K562 (cell line): ENCODE measurements around the gene CAPZA1. TPM values are rescaled to one million over a fixed set of nuclear protein-coding genes. Genes with fewer than 3 reads are reported as not detected.
A peak's percentile ranks its signal among the peaks of the same experiment; 100 is the strongest.

ENCODE experiments used
- ADNP ChIP-seq: fragments of 200-800 bp; sonication (Bioruptor generic); IDR thresholded peaks from 2 replicates; pipeline ENCODE4 v1.6.1; 2016; ENCODE audit warnings: missing genetic modification characterization, missing compliant biosample characterization
- CREM ChIP-seq: IDR thresholded peaks from 2 replicates; pipeline ENCODE4 v1.6.1; 2014; ENCODE audit warnings: antibody characterized with exemption, low read depth
- ESRRA ChIP-seq: fragments of 450-650 bp; IDR thresholded peaks from 2 replicates; pipeline ENCODE4 v1.6.1; 2014; ENCODE audit warnings: low read depth, mild to moderate bottlenecking, moderate library complexity, borderline replicate concordance
- ETV1 ChIP-seq: fragments of 450-650 bp; conservative IDR thresholded peaks from 2 replicates; pipeline ENCODE4 v1.6.1; 2016; ENCODE audit warnings: missing genetic modification characterization, control low read depth, low read depth, missing compliant biosample characterization
- KLF10 ChIP-seq: fragments of 250-450 bp; sonication (Bioruptor Pico); IDR thresholded peaks from 2 replicates; pipeline ENCODE4 v1.6.1; 2021; ENCODE audit warnings: matching md5 sums
- KLF16 ChIP-seq: IDR thresholded peaks from 2 replicates; pipeline ENCODE4 v1.6.1; 2016; ENCODE audit warnings: antibody characterized with exemption
- PHF21A ChIP-seq: fragments of 450-650 bp; IDR thresholded peaks from 2 replicates; pipeline ENCODE4 v1.6.1; 2017; ENCODE audit warnings: low read depth, borderline replicate concordance
- POLR2AphosphoS2 ChIP-seq: IDR thresholded peaks from 2 replicates; pipeline ENCODE4 v1.6.1; 2012; ENCODE audit warnings: low read length, improper control_type of control experiment
- PPARD ChIP-seq: fragments of 250-450 bp; sonication (Bioruptor Pico); IDR thresholded peaks from 2 replicates; pipeline ENCODE4 v1.8.0; 2022; ENCODE audit warnings: inconsistent platforms, mild to moderate bottlenecking, moderate library complexity
- RHOXF2B ChIP-seq: fragments of 250-450 bp; sonication (Bioruptor Pico); conservative IDR thresholded peaks from 2 replicates; pipeline ENCODE4 v1.5.1; 2021
- RNF2 ChIP-seq: sonication (generic); IDR thresholded peaks from 2 replicates; pipeline ENCODE4 v1.6.1; 2016
- SNAPC5 ChIP-seq: fragments of 250-450 bp; sonication (Bioruptor Pico); IDR thresholded peaks from 2 replicates; pipeline ENCODE4 v1.8.0; 2021; ENCODE audit warnings: moderate library complexity, mild to moderate bottlenecking, inconsistent platforms
- XRCC3 ChIP-seq: fragments of 450-650 bp; IDR thresholded peaks from 2 replicates; pipeline ENCODE4 v1.6.1; 2017; ENCODE audit warnings: mild to moderate bottlenecking, moderate library complexity
- ZBTB7A ChIP-seq: IDR thresholded peaks from 2 replicates; pipeline ENCODE4 v1.6.1; 2011; ENCODE audit warnings: low read depth, mild to moderate bottlenecking, low read length, moderate library complexity, borderline replicate concordance; ENCODE audit not compliant: control insufficient read depth
- ZFP1 ChIP-seq: fragments of 450-650 bp; formaldehyde crosslinking; IDR thresholded peaks from 2 replicates; pipeline ENCODE4 v1.4.0; 2020; ENCODE audit warnings: mild to moderate bottlenecking, mixed read lengths
- ZNF140 ChIP-seq: fragments of 250-450 bp; sonication (Bioruptor Pico); IDR thresholded peaks from 2 replicates; pipeline ENCODE4 v1.8.0; 2021; ENCODE audit warnings: moderate library complexity, mild to moderate bottlenecking, inconsistent platforms
- ZNF217 ChIP-seq: sonication (generic); formaldehyde crosslinking; IDR thresholded peaks from 2 replicates; pipeline ENCODE4 v1.8.0; 2022; ENCODE audit warnings: mild to moderate bottlenecking, missing genetic modification reagents
- ZNF263 ChIP-seq: sonication (generic); formaldehyde crosslinking; IDR thresholded peaks from 2 replicates; pipeline ENCODE4 v1.8.0; 2022; ENCODE audit warnings: mild to moderate bottlenecking, missing genetic modification reagents, borderline replicate concordance
- polyA plus RNA-seq, 8 experiments: library from polyadenylated mRNA; depleted of rRNA in 4 of 8; stranded (reverse) in 5 of 8; unstranded in 3 of 8; fragments of >200 nt; fragmentation: Nextera tagmentation in 2 of 8; fragmentation: Illumina TruSeq in 1 of 8; extraction: Ambion mirVana in 2 of 8; extraction: Trizol in 1 of 8; gene quantifications; 2 replicates each; pipeline versions ENCODE4 v1.2.1 to v1.2.3, GENCODE V29; 2011 to 2014; ENCODE audit warnings: inconsistent platforms in 1 of 8, missing spikeins in 1 of 8
- total RNA-seq, 7 experiments: library from RNA; depleted of rRNA in 6 of 7; stranded (reverse); fragments of >200 nt in 6 of 7; fragmentation: Illumina TruSeq in 2 of 7; extraction: Trizol in 2 of 7; gene quantifications; 2 replicates each; pipeline versions ENCODE4 v1.2.1 to v1.2.3, GENCODE V29; 2011 to 2021; ENCODE audit warnings: low replicate concordance in 1 of 7
- TF ChIP-seq, protein P1 (sequence below), 2 experiments: fragments of 450-650 bp; formaldehyde crosslinking in 1 of 2; IDR thresholded peaks; 2 replicates each; pipeline versions ENCODE4 v1.4.0 to v1.6.1; 2014 to 2020; ENCODE audit warnings: mild to moderate bottlenecking in 2 of 2, borderline replicate concordance in 1 of 2, low read depth in 1 of 2
- TF ChIP-seq, protein P2 (sequence below): fragments of 450-650 bp; formaldehyde crosslinking; conservative IDR thresholded peaks from 2 replicates; pipeline ENCODE4 v1.4.0; 2022; ENCODE audit warnings: mild to moderate bottlenecking, missing genetic modification characterization

Gene CAPZA1
- total and polyA plus RNA-seq, 9 of the 15 experiments (the other 6 are each of a cell fraction or from before 2014, with no cell fraction given): 237 to 1,020 (median 306) TPM

GRCh38 chr1:112673592-112674439 is 54.2 kb downstream of the CAPZA1 start (continued):
- no peak for TF ChIP-seq PPARD (CRISPR knock-in tag)
- TF ChIP-seq RHOXF2B: no peak
- TF ChIP-seq, protein P1, sequence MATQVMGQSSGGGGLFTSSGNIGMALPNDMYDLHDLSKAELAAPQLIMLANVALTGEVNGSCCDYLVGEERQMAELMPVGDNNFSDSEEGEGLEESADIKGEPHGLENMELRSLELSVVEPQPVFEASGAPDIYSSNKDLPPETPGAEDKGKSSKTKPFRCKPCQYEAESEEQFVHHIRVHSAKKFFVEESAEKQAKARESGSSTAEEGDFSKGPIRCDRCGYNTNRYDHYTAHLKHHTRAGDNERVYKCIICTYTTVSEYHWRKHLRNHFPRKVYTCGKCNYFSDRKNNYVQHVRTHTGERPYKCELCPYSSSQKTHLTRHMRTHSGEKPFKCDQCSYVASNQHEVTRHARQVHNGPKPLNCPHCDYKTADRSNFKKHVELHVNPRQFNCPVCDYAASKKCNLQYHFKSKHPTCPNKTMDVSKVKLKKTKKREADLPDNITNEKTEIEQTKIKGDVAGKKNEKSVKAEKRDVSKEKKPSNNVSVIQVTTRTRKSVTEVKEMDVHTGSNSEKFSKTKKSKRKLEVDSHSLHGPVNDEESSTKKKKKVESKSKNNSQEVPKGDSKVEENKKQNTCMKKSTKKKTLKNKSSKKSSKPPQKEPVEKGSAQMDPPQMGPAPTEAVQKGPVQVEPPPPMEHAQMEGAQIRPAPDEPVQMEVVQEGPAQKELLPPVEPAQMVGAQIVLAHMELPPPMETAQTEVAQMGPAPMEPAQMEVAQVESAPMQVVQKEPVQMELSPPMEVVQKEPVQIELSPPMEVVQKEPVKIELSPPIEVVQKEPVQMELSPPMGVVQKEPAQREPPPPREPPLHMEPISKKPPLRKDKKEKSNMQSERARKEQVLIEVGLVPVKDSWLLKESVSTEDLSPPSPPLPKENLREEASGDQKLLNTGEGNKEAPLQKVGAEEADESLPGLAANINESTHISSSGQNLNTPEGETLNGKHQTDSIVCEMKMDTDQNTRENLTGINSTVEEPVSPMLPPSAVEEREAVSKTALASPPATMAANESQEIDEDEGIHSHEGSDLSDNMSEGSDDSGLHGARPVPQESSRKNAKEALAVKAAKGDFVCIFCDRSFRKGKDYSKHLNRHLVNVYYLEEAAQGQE (IDR thresholded peaks at IDR 0.05; ENCODE audit: borderline replicate concordance): peak; percentile 9
- TF ChIP-seq, protein P1 (CRISPR knock-in tag; IDR thresholded peaks at IDR 0.05; ENCODE audit: low read depth): no peak
- no peak for TF ChIP-seq XRCC3
- no peak for TF ChIP-seq ZNF217
- no peak; the same call in 1 of the 2 replicates for TF ChIP-seq ZBTB7A
- no peak for TF ChIP-seq ZNF140 (CRISPR knock-in tag)
- peak; percentile 99 for TF ChIP-seq PHF21A
- TF ChIP-seq POLR2AphosphoS2: peak; percentile 97
- peak; percentile 79 for TF ChIP-seq CREM
- no peak for TF ChIP-seq ESRRA
- no peak for TF ChIP-seq SNAPC5 (CRISPR knock-in tag)
- no peak for TF ChIP-seq KLF16
- TF ChIP-seq KLF10 (CRISPR knock-in tag): 0 out of 2 replicates have a peak, but pooled peaks have one; percentile 78
- TF ChIP-seq, protein P2, sequence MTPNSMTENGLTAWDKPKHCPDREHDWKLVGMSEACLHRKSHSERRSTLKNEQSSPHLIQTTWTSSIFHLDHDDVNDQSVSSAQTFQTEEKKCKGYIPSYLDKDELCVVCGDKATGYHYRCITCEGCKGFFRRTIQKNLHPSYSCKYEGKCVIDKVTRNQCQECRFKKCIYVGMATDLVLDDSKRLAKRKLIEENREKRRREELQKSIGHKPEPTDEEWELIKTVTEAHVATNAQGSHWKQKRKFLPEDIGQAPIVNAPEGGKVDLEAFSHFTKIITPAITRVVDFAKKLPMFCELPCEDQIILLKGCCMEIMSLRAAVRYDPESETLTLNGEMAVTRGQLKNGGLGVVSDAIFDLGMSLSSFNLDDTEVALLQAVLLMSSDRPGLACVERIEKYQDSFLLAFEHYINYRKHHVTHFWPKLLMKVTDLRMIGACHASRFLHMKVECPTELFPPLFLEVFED: peak; percentile 52; the same call in 1 of the 2 replicates
- TF ChIP-seq ZNF263 (CRISPR knock-in tag): 0 out of 2 replicates have a peak, but pooled peaks have one; percentile 52
- 0 out of 2 replicates have a peak, but pooled peaks have one; percentile 37 for TF ChIP-seq RNF2
- no peak for TF ChIP-seq ZFP1
- no peak for TF ChIP-seq ETV1 (tag)
- no peak for TF ChIP-seq ADNP (tag)
